GM10266 (cell line): ENCODE data around the gene PHACTR3.

Experiments used
- DNase-seq: peaks from one replicate; pipeline ENCODE4 v3.0.0; 2012; ENCODE audit errors: extremely low spot score
- TF ChIP-seq, protein P1 (sequence below): IDR thresholded peaks from 2 replicates; pipeline ENCODE4 v1.5.1; 2012; ENCODE audit warnings: mild to moderate bottlenecking, low read depth; ENCODE audit not compliant: control insufficient read depth, insufficient read depth; ENCODE audit errors: missing control alignments

Gene PHACTR3

DNA sequence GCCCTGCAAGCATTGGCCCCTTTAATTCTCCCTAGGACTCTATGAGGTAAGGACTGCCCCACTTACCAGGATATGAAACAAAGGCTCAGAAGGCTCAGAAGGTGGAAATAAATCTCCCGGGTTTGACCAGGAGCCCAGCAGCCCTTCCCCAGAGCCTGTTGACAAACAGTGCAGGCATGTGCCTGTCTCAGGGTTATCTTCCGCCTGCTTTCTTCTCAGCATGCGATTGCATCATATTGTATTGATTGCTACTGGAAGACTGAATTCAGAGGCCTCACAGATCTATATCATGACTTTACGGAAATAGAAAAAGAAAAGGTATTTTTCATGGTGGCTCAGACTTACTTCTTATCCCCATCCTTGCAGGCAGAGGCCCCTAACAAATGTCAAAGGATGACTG lies 92.7 kb downstream of the PHACTR3 start:
- TF ChIP-seq, protein P1, sequence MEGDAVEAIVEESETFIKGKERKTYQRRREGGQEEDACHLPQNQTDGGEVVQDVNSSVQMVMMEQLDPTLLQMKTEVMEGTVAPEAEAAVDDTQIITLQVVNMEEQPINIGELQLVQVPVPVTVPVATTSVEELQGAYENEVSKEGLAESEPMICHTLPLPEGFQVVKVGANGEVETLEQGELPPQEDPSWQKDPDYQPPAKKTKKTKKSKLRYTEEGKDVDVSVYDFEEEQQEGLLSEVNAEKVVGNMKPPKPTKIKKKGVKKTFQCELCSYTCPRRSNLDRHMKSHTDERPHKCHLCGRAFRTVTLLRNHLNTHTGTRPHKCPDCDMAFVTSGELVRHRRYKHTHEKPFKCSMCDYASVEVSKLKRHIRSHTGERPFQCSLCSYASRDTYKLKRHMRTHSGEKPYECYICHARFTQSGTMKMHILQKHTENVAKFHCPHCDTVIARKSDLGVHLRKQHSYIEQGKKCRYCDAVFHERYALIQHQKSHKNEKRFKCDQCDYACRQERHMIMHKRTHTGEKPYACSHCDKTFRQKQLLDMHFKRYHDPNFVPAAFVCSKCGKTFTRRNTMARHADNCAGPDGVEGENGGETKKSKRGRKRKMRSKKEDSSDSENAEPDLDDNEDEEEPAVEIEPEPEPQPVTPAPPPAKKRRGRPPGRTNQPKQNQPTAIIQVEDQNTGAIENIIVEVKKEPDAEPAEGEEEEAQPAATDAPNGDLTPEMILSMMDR = no peak
- DNase-seq = no peak

DNA sequence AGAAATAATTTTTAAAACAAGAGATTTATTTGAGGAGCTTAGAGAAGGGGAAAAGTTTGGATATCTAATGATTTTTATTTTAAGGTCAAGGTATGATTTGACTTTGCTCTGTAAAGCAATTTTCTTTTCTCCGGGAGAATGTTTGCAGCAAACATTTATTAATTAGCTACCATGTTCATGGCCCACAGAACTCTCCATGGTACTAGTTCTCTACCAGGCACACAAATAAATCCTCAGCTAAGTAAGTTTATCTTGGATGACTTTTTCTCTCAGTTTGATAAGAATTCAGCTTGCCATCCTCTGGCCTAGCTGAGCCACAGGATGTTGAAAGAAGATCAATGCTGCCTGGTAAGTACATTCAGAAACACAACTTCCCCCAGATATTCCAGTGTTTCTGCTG lies 94.3 kb downstream of the PHACTR3 start:
- DNase-seq = no peak
- TF ChIP-seq, protein P1 = no peak

- TF ChIP-seq, protein P1 = no peak
- DNase-seq = no peak
Measured at GRCh38 chr20:59701236-59701635, 96.9 kb downstream of the PHACTR3 start.

GRCh38 chr20:59703046-59703445 lies 98.7 kb downstream of the PHACTR3 start:
- no peak for DNase-seq

GRCh38 chr20:59705651-59706399 lies 101.5 kb downstream of the PHACTR3 start:
- TF ChIP-seq, protein P1 = no peak
- DNase-seq = no peak

More at GRCh38 chr20:59703046-59703445, 98.7 kb downstream of the PHACTR3 start:
- TF ChIP-seq, protein P1 = no peak

GRCh38 chr20:59706400-59706693 lies 102.0 kb downstream of the PHACTR3 start:
- DNase-seq = no peak
- TF ChIP-seq, protein P1 = no peak

GRCh38 chr20:59708326-59708725 lies 104.0 kb downstream of the PHACTR3 start:
- TF ChIP-seq, protein P1 = no peak
- no peak for DNase-seq
